NCI-H460 (cell line): ENCODE data around the gene CRHR2. TPM values are rescaled to one million over a fixed set of nuclear protein-coding genes. Genes with fewer than 3 reads are reported as not detected.

ENCODE experiments used
- DNase-seq: peaks from one replicate; pipeline ENCODE4 v3.0.0-alpha.2; 2016; ENCODE audit warnings: low read depth; ENCODE audit errors: extremely low read depth
- total RNA-seq: library from RNA; depleted of rRNA; stranded (reverse); fragments of >200 nt; shearing (Covaris generic); gene quantifications from 2 replicates; pipeline ENCODE4 v1.2.3, GENCODE V29; 2014; rRNA removed

The CRHR2 gene
- total RNA-seq, 1 experiment from 2014 or later, result not detected

DNA sequence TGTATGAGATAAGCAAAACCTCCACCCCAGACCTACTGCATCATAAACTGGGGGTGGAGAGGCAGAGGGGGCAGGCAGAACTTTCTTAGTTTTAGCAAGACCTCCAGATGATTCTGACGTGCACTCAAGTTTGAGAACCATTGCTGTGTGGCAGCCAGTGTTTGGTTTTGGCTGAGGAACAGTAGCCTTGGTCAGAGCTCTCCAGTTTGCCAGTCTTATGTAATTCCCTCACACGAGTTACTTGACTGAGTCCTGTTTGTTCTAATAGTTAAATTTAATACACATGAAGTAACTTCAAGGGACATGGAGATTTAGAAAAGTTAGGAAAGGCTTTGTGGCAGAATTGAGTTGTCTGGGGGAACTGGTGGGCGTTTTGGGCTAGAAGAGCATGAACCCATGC lies 49.0 kb downstream of the CRHR2 start:
- no peak for DNase-seq

DNA sequence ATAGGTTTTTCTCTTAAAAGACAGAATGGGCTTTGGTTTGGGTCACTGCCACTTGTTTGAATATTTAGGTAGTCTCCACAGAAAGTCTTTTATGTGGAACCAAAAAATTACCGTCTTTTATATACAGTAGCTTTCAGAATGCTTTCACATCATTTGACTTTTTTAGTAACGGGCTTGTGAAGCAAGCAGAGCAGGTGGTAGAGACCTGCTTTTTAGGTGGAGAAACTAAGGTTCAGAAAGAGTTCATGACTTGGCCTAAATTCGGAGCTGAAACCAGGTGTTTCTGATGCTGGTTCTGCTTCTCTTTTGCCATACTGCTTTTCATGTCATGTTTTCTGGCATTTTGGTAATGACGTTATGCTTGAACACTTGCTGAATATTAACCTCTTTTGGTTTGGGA lies 51.3 kb downstream of the CRHR2 start:
- no peak for DNase-seq

DNA sequence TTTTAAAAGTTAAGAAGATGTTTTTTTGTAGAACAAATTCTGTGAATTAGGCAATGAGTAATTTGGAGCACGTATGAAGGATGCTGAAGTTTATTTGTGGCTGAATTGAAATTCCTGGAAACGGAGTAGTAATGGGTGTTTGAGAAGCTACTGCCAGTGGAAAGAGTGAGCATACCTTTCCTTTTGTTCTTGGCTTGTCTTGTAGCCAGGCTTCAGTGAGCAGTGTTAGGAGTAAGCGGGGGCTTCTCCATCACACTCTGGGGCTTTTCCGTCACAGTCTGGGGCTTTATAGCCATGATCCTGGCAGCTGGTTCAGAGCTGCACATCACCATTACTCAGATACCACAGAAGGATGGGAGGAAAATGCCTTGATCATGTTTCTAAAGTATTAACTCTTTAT lies 55.2 kb downstream of the CRHR2 start:
- no peak for DNase-seq

DNA sequence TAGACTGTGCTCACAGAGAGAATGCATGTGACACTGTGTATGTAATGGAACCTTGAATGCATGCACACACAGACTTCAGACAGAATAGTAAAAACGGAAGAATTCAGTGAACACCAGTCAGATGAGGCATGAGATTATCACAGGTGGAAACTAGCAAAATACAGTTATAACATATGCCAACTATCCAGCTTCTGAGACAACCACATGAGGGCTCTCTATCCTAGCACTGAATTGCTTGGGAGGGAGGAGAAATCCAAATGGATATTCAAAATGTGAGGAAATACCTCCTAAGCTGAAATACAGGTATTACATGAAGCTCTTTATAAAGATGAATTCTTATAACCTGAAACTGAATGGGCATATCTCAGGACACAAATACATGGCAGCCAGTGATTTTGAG lies 57.0 kb downstream of the CRHR2 start:
- DNase-seq, result no peak

DNA sequence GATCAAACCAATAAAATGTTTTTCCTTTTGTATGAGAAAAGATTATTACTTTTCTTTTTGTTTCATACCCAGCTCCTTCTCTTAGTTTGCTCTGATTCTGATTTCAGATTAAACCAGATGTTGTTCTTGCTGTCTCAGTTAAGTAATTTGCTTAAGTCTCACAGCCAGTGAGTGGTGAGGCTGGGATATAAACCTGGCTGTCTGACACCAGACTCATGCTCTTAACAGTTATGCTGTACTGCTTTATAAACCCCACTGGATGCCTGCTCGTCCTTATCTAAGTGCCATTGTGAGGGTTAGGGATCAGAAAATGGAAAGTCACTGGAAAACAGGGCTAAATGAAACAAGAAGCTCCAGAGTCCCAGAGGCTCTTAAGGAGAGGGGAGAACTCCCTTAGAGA lies 63.3 kb downstream of the CRHR2 start:
- DNase-seq, result no peak

DNA sequence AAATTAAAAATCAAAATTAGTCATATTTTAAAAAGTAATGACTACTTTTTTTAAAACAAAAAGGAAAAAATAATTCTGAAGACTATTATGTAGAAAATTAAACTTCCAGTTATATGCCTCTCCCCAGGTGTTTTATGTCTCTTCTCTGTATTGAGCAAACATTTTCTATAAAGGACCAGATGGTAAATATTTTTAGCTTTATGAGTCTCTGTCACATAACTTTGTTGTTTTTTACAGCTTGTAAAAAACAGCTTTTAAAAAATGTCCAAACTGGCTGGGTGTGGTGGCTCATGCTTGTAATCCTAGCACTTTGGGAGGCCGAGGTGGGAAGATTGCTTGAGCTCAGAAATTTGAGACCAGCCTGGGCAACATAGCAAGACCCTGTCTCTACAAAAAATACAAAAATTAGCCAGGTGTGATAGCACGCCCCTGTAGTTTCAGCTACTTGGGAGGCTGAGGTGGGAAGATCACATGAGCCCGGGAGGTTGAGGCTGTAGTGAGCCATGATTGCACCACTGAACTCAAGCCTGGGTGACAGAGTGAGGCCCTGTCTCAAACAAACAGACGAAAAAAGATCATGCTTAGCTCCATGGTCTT lies 64.1 kb downstream of the CRHR2 start:
- DNase-seq, result no peak

DNA sequence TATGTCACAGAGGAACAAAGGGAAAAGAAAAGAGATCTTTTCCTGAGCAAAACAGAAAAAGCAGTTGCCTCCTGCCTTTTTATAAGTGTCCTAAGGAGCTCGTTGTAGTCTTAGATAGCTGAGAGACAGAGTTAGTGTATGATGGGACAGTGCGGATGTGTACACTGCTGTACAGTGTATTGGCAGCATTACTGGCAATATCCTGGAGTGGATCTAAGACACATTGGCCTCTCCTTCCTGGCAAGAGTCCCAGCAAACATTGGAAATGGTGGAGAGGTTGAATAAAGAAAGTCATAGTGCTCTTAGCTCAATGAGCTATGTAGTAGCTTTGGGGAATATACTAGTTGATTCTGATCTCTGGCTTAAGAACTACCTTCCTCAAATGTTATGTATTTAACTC lies 64.9 kb downstream of the CRHR2 start:
- DNase-seq, result no peak

DNA sequence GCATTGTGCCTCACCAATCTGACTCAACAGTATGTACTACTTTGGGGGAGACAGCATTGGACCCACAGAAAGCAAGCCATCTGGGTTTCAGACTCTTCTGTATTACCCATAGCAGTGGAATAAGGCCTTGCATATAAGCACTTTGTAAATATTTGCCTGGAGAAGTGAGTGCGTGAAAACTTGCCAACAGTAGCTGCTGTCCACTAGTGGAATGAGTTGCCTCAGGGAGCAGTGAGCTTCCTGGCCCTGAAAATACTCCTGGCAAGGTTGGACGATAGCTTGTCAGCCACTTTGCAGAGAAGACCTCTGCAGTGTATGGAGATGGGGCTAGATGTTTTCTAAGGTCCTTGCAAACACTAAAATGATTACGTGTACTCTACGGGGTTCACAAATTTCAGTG lies 65.9 kb downstream of the CRHR2 start:
- no peak for DNase-seq

DNA sequence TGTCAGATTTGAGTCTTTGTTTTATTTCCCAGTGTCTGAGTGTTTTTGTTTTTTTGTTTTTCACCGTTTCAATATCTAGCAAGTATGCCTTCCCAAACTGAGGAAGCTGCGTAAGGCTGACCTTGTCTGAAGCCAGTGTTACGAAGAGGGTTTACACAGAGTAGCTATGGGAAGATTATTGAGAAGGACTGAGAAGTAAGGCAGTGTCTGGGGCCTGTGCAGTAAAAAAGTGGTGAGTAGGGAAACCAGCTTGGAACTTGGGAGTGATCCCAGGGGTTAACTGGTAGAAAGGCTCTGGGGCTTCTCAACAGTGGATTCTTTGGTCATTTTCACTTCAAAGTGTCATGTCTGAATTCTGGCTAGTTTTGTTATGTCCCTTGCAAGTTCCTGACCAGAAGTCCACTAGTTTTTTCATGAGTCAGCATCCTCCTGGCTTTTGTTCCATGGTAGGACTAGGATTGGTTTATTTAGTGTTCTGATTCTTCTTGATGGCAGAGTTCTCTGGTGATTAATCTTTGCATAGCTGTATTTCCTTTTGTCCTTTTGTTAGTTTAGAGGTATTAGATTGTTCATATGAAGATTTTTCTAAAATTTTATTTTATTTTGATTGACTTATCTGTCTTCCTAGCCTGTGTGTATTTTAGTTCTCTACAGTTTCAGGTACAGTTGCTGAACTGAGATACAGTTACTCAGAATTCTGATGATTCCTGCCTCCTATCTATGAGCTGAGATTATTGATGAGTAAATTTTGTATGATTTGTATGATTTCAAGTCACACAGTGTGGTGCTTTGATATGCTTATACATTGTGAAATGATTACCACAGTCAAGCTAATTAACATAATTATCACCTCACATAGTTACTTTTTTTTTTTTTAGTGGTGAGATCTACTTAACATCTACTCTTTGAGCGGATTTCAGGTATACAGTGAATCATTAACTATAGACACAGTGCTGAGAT lies 68.6 kb downstream of the CRHR2 start:
- no peak for DNase-seq

DNA sequence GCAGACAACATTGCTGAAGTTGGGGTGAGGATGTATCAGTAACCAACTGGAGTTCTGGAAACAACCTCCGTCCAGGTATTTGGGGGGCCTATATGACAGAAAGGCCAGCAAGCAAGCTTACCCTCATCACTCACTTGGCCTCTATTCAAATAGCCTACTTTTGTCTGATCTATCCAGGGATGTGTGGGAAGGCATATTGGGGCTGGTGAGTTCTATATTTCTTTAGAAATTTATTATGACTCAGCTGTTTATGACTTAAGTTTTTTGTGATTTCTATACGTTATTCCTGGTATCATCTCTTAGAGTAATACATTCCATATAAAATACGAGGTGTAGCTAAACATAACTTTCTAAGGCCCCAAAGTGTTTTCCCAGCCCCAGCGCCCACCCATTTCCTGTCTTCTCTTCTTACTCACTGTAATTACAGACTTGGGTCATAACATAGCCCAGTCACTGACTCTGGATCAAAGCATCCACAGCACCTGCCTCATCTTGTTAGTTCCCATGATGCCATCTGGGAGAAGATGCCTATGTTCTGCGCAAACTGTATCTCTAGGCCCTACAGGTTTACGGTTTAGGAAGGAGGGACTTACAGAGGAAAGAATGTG lies 69.5 kb downstream of the CRHR2 start:
- DNase-seq, result no peak

DNA sequence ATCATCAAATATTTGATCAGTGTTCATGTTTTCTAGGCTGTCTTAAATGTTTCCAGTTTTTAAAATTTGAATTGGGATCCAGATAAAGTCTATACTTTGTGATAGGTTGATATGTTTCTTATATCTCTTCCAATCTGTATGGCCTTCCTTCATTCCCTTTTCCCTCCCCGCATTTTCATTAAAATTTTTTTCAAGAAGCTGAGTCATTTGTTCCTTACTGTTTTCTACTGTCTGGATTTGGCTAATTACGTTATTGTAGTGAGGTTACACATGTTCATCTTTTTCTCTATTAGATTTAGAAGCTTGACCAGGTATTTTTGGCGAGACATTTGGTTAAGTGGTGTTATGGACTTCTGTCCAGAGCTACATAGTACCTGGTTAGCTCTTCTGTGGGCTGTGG lies 76.4 kb downstream of the CRHR2 start:
- no peak for DNase-seq

DNA sequence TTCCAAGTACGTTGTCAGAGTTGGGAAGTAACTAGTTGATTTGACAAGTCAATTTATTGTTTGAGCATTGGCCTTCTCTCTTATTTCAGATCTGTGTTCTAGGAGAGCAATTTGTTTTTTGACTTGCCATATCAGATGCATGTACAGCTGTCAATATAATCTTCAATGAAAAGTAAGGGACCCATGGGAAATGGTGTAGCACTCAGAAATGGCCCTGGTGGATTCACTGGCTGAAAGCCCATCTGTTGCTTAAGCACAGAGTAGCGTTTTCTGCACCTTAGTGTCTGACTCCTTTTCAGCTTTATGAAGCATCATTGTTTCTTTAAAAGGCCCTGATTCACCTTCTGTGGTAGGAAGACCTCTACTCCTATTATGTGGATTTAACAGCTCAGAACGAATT lies 77.4 kb downstream of the CRHR2 start:
- no peak for DNase-seq

Other genes with a start within 250 kb of the CRHR2 start
- 5.0 and 7.7 TPM in 2 replicates for gene NOD1, start 203.7 kb downstream of the CRHR2 start, total RNA-seq
- gene GGCT, start 177.6 kb downstream of the CRHR2 start, total RNA-seq, result 93.6 and 98.2 TPM in 2 replicates
- 477 and 493 TPM in 2 replicates for gene GARS1, start 87.6 kb downstream of the CRHR2 start, total RNA-seq
- not detected in 2 replicates for gene INMT, start 69.7 kb upstream of the CRHR2 start, total RNA-seq
- 3.6 and 4.0 TPM in 2 replicates for gene MINDY4, start 89.0 kb upstream of the CRHR2 start, total RNA-seq
- gene AQP1, start 229.4 kb upstream of the CRHR2 start, total RNA-seq, result 0.15 and 0.26 TPM in 2 replicates